Measurements from ENCODE around the gene TLDC2. TPM values are rescaled to one million over a fixed set of nuclear protein-coding genes. Genes with fewer than 3 reads are reported as not detected.
"Not testable (repeated sequence)": the region's sequence is repeated elsewhere in the genome, so short reads cannot be mapped to it uniquely, and the experiment has no call there.

TLDC2 gene
- total RNA-seq, 1 experiment from 2014 or later = 0.17 TPM

- TF ChIP-seq IRF1 (CRISPR knock-in tag; IDR thresholded peaks at IDR 0.05) (no peak), KAT7 (CRISPR knock-in tag; IDR thresholded peaks at IDR 0.05; ENCODE audit: borderline replicate concordance) (no peak), OVOL2 (CRISPR knock-in tag; IDR thresholded peaks at IDR 0.05; ENCODE audit: borderline replicate concordance) (no peak), STAT6 (CRISPR knock-in tag; conservative IDR thresholded peaks at IDR 0.05; ENCODE audit: low read depth) (no peak), ATF6 (CRISPR knock-in tag; IDR thresholded peaks at IDR 0.05) (no peak), SP1 (CRISPR knock-in tag; conservative IDR thresholded peaks at IDR 0.05) (no peak), ZNF423 (CRISPR knock-in tag; IDR thresholded peaks at IDR 0.05) (peak; percentile 11; the same call in 1 of the 2 replicates), ZNF671 (CRISPR knock-in tag; IDR thresholded peaks at IDR 0.05) (0 out of 2 replicates have a peak, but pooled peaks have one; percentile 25), SMAD4 (CRISPR knock-in tag; IDR thresholded peaks at IDR 0.05) (no peak), JUN (CRISPR knock-in tag; IDR thresholded peaks at IDR 0.05) (no peak), ZNF263 (CRISPR knock-in tag; IDR thresholded peaks at IDR 0.05; ENCODE audit: low read depth) (no peak), GTF2I (CRISPR knock-in tag; conservative IDR thresholded peaks at IDR 0.05) (peak; percentile 99), MXD4 (CRISPR knock-in tag; IDR thresholded peaks at IDR 0.05; ENCODE audit: borderline replicate concordance) (peak; percentile 48; the same call in 1 of the 2 replicates), IRF2 (CRISPR knock-in tag; IDR thresholded peaks at IDR 0.05; ENCODE audit: borderline replicate concordance, low read depth) (no peak), USF2 (CRISPR knock-in tag; IDR thresholded peaks at IDR 0.05) (no peak), CTCF (IDR thresholded peaks at IDR 0.05) (peak; percentile 48; the same call in 1 of the 2 replicates), ZNF396 (CRISPR knock-in tag; IDR thresholded peaks at IDR 0.05; ENCODE audit: borderline replicate concordance) (peak; percentile 78; the same call in 1 of the 2 replicates), ZSCAN18 (CRISPR knock-in tag; IDR thresholded peaks at IDR 0.05) (0 out of 2 replicates have a peak, but pooled peaks have one; percentile 32), NR2C2 (CRISPR knock-in tag; IDR thresholded peaks at IDR 0.05) (no peak), GABPB1 (CRISPR knock-in tag; IDR thresholded peaks at IDR 0.05) (peak; percentile 44; the same call in 1 of the 2 replicates), ZNF138 (CRISPR knock-in tag; conservative IDR thresholded peaks at IDR 0.05) (no peak), CREM (CRISPR knock-in tag; IDR thresholded peaks at IDR 0.05) (no peak), USF1 (CRISPR knock-in tag; IDR thresholded peaks at IDR 0.05) (no peak), ERG (CRISPR knock-in tag; IDR thresholded peaks at IDR 0.05) (no peak), FOXJ3 (CRISPR knock-in tag; IDR thresholded peaks at IDR 0.05; ENCODE audit: borderline replicate concordance) (no peak)
Measured at GRCh38 chr20:36836591-36837269, 39.2 kb upstream of the TLDC2 start (continued).

GRCh38 chr20:36838376-36838775 lies 37.6 kb upstream of the TLDC2 start:
- H3K9me3 Mint-ChIP-seq; POLR2A ChIA-PET; H3K27ac Mint-ChIP-seq; H3K4me3 Mint-ChIP-seq; DNase-seq (ENCODE audit: low spot score); H3K36me3 Mint-ChIP-seq; ATAC-seq; H3K27me3 Mint-ChIP-seq (ENCODE audit: low read depth): not testable (repeated sequence)
- CTCF ChIA-PET = interaction anchor here (0.7 to 7.0 kb wide), 4 partner anchors 9 to 265 kb away, joined by 3 to 65 read pairs (median 4); partner anchors contain the start of gene TGIF2
- H3K4me1 Mint-ChIP-seq = peaks cover 43% of the 10 kb centered on the region

Data from WTC11 (cell line).